BJ (cell line): ENCODE measurements around the gene NOBOX. TPM values are rescaled to one million over a fixed set of nuclear protein-coding genes. Genes with fewer than 3 reads are reported as not detected.

ENCODE experiments used
- CTCF ChIA-PET: fragments of 350-600 bp; formaldehyde crosslinking; extraction: SDS; loops from one replicate; lab custom pipeline; 2021; ENCODE audit warnings: antibody characterized with exemption, inconsistent platforms; lab: Yijun Ruan, JAX
- POLR2A ChIA-PET: fragments of 300-600 bp; sonication (Branson Sonifier 250); formaldehyde crosslinking; extraction: SDS; loops from one replicate; lab custom pipeline; 2021; ENCODE audit warnings: antibody characterized with exemption; lab: Charles Lee
- DNase-seq: peaks from one replicate; pipeline ENCODE4 v3.0.0-alpha.2; 2011; ENCODE audit warnings: low read depth
- H3K27me3 ChIP-seq: 2 replicates; pipeline ENCODE4 v1.6.0; 2011; ENCODE audit warnings: low read length; ENCODE audit not compliant: control insufficient read depth, insufficient read depth
- H3K36me3 ChIP-seq: 2 replicates; pipeline ENCODE4 v1.5.1; 2011; ENCODE audit warnings: low read length; ENCODE audit not compliant: control insufficient read depth, insufficient read depth
- H3K4me3 ChIP-seq: 2 replicates; pipeline ENCODE4 v1.5.1; 2011; ENCODE audit warnings: low read depth, mild to moderate bottlenecking, control low read depth, low read length
- CTCF ChIP-seq: IDR thresholded peaks from 2 replicates; pipeline ENCODE4 v1.5.1; 2011; ENCODE audit warnings: low read depth, mild to moderate bottlenecking, control low read depth, inconsistent platforms, low read length, moderate library complexity; ENCODE audit not compliant: insufficient read depth
- polyA minus RNA-seq: library from RNA; depleted of rRNA, polyadenylated mRNA; stranded (reverse); fragments of >200 nt; gene quantifications from 2 replicates; pipeline ENCODE4 v1.2.3, GENCODE V29; 2011; rRNA and poly(A)+ RNA removed
- polyA plus RNA-seq: library from polyadenylated mRNA; depleted of rRNA; stranded (reverse); fragments of >200 nt; gene quantifications from 2 replicates; pipeline ENCODE4 v1.2.3, GENCODE V29; 2011; rRNA removed

NOBOX gene
- polyA plus RNA-seq (not detected in 2 replicates), polyA minus RNA-seq (not detected in 2 replicates)

- POLR2A ChIA-PET: no interaction called here
- CTCF ChIA-PET: interaction anchor here (2.2 kb wide), 1 partner anchor 34 kb away, joined by 4 read pairs; no protein-coding TSS in a partner anchor
- H3K4me3 ChIP-seq: no peak within 1 kb of the TSS
- DNase-seq: no peak
- no peak for TF ChIP-seq CTCF
- no peaks in the 10 kb centered on the region for H3K36me3 ChIP-seq
- H3K27me3 ChIP-seq: no peaks in the 10 kb centered on the region
Observed at GRCh38 chr7:144403649-144404061, at the start of gene NOBOX. TSS of gene NOBOX (minus strand) at chr7:144403693.

- Histone ChIP-seq H3K4me3 (no peak overlapping the region), H3K27me3 (no peaks in the 10 kb centered on the region), H3K36me3 (no peaks in the 10 kb centered on the region)
- POLR2A ChIA-PET: no interaction called here
- TF ChIP-seq CTCF: no peak
- CTCF ChIA-PET: no interaction called here
- no peak for DNase-seq
Observed at GRCh38 chr7:144452064-144452463, 48.6 kb upstream of the NOBOX start.

GRCh38 chr7:144445590-144445989 is 42.1 kb upstream of the NOBOX start:
- no peak overlapping the region for H3K4me3 ChIP-seq
- POLR2A ChIA-PET: no interaction called here
- no peak for DNase-seq
- no peak for TF ChIP-seq CTCF
- H3K36me3 ChIP-seq: no peaks in the 10 kb centered on the region
- H3K27me3 ChIP-seq: no peaks in the 10 kb centered on the region
- CTCF ChIA-PET: interaction anchor here (1.1 to 1.7 kb wide), 2 partner anchors 8 to 9 kb away, joined by 4 read pairs; no protein-coding TSS in a partner anchor

- H3K4me3 ChIP-seq: no peak overlapping the region
- no peaks in the 10 kb centered on the region for H3K36me3 ChIP-seq
- no peak for DNase-seq
- CTCF ChIA-PET: interaction anchor here (1.3 kb wide), 1 partner anchor 108 kb away, joined by 5 read pairs; no protein-coding TSS in a partner anchor
- TF ChIP-seq CTCF: no peak
- POLR2A ChIA-PET: no interaction called here
- H3K27me3 ChIP-seq: no peaks in the 10 kb centered on the region
Observed at GRCh38 chr7:144439717-144440205, 36.3 kb upstream of the NOBOX start.

GRCh38 chr7:144438759-144439158 is 35.3 kb upstream of the NOBOX start:
- H3K36me3 ChIP-seq: no peaks in the 10 kb centered on the region
- H3K4me3 ChIP-seq: no peak overlapping the region
- H3K27me3 ChIP-seq: no peaks in the 10 kb centered on the region
- no peak for TF ChIP-seq CTCF
- no peak for DNase-seq
- ChIA-PET POLR2A (no interaction called here), CTCF (interaction anchor here (0.7 to 1.3 kb wide), 2 partner anchors 20 to 107 kb away, joined by 3 to 5 read pairs; no protein-coding TSS in a partner anchor)
